Mucosa of gallbladder (tissue), 1 donor: Measurements from ENCODE around the gene DUSP12. TPM values are rescaled to one million over a fixed set of nuclear protein-coding genes. Genes with fewer than 3 reads are reported as not detected.
A peak's percentile ranks its signal among the peaks of the same experiment; 100 is the strongest.
"Not testable (repeated sequence)": the region's sequence is repeated elsewhere in the genome, so short reads cannot be mapped to it uniquely, and the experiment has no call there.

Source experiments
- DNase-seq: peaks from one replicate; pipeline ENCODE4 v3.0.0-alpha.2; 2020; ENCODE audit warnings: low spot score
- total RNA-seq: library from RNA; stranded (reverse); gene quantifications from one replicate; pipeline ENCODE4 v1.2.1, GENCODE V29; 2021
- donor health status: DM: no; HTN: no; CAD: no.

DUSP12 gene, protein sequence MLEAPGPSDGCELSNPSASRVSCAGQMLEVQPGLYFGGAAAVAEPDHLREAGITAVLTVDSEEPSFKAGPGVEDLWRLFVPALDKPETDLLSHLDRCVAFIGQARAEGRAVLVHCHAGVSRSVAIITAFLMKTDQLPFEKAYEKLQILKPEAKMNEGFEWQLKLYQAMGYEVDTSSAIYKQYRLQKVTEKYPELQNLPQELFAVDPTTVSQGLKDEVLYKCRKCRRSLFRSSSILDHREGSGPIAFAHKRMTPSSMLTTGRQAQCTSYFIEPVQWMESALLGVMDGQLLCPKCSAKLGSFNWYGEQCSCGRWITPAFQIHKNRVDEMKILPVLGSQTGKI
- 15.4 TPM for total RNA-seq

DNA sequence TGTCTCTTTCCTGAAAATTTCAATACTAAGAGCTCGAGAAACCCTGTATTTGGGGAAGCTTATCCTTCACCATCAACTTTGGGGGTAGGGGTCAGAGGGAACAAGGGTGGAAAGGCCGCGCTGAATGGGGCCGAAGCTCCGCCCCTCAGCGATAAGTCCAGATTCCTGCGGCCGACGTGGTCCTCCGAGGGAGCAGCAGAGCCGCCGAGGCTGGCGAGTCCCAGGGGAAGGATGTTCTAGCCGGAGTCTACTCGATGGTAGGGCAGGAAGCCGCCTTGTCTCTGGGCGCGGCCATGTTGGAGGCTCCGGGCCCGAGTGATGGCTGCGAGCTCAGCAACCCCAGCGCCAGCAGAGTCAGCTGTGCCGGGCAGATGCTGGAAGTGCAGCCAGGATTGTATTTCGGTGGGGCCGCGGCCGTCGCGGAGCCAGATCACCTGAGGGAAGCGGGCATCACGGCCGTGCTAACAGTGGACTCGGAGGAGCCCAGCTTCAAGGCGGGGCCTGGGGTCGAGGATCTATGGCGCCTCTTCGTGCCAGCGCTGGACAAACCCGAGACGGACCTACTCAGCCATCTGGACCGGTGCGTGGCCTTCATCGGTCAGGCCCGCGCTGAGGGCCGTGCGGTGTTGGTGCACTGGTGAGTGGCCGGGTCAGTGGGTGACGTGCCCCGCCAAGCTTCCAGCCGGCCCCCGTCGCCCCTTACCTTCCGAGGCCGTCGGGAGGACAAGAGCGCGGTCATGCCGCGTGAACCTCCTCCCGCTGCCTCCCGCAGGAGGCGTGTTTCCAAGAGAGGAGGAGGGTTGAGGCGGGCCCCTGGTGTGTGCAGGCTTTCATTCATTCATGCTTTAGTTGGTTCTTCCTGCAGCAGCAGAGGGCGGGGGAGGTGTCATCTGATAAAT, at the start of gene DUSP12:
TSS of gene DUSP12 (plus strand) at position 278 of the 899 bp plus-strand sequence. CDS start at position 294, 16 bp downstream.
- DNase-seq = peak; percentile 94

GRCh38 chr1:161702250-161702649, 47.3 kb upstream of the DUSP12 start:
- no peak for DNase-seq

- DNase-seq = no peak
Observed at GRCh38 chr1:161705537-161705936, 44.0 kb upstream of the DUSP12 start.

DNA sequence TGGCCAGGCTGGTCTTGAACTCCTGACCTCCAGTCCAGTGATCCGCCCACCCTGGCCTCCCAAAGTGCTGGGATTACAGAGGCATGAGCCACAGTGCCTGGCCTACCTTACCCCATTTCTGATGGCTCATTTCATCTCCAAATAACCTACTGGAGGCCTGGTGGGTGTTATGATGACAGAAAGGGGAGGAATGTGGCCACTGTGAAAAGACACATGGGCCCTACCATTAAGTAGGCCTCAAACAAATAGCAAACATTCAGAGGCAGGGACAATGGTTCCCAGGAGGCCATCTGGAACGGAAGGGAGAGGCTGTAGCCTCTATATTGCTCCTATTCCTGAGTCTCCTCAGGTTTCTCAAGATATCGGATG, 43.5 kb upstream of the DUSP12 start:
- no peak for DNase-seq

DNA sequence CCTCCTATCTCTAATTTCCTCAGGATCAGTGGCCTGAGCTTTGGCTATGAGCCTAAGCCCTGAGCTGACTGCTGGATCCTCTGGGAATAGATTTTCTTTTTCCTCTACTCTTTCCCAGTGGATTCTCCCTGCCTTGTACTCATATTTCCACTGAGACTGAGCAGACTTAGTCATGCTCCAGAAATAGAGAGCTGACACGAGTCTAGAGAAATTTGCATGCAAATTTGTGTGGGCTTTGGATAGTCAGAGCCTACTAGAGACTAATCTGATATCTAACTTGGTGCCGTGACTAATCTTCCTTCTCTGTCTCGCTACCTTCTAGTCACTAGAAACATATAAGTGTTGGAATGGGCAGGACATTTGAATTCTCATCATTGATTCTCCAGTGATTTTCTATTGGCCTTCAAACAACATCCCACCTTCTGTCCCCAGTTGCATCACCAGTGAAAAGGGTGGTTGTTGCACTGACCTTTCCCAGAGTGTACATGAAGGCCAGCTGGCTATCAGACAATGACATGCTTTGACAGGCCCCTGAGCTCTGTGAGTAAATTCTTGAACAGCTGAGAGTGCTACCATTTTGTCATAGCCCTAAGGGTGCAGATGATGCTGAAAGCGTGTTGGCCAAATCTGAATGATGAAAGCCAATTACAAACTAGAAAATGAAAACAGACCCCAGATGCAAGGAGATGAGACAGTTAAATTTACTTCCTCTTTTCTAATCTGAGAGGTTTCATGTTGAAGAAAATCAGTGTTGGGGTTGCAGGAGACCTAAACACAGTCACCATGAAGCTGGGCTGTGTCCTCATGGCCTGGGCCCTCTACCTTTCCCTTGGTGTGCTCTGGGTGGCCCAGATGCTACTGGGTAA, 42.9 kb upstream of the DUSP12 start, which contains the start of gene FCRLA:
TSS of gene FCRLA (plus strand) at position 748 of the 866 bp plus-strand sequence. CDS start at position 784, 36 bp downstream.
- DNase-seq = no peak

- DNase-seq = no peak
Observed at GRCh38 chr1:161707503-161707902, 42.1 kb upstream of the DUSP12 start.

DNA sequence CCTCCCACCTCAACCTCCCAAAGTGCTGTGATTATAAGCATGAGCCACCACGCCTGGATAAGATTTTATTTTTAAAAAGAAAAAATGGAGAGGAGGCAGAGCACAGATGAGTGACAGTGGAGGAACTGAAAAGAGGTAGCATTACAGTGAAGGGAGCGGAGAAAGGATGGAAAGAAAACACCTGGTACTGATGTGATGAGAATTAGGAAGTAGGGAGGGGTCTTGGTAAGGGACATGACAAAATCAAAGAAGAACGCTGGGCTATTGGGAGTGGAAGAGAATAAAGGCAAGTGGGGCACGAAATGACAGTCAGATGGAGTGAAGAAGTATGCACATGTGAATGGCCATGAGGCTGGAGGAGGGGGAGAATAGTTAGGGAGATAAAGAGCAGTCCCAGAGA, 40.2 kb upstream of the DUSP12 start:
- no peak for DNase-seq

- no peak for DNase-seq
Observed at GRCh38 chr1:161710560-161710959, 39.0 kb upstream of the DUSP12 start.

DNA sequence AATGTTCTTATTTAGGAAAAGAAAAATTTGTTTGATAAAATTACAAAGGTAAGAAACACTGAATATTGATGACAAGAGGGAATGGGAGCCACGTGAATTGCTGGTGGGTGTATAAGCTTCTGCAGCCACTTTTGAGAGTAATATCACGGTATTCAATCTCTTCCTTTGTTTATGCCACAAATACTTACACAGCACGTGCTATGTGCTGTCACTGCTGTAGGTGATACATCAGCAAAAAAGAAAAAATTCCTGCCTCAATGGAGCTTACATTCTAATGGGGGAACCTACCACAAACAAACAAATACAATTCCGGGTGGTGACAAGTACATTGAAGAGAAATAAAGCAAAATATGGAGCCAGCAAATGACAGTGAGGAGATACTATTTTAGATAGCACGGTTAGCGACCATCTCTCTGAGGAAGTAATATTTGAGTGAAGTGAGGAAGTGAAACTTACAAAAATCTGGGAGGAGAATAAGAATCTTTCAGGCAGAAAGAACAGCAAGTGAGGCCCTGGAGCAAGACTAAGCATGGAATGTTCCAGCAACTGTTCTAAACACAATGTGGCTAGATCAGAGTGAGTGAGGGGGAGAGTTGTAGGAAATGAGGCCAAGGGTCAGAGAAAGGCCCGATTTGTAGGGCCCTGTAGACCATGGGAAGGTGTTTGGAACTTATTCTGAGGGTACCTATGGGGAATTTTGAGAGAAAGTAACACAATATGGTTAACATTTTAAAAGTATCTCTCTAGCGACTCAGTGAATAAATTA, 30.8 kb upstream of the DUSP12 start:
- DNase-seq = no peak

- DNase-seq = no peak
Observed at GRCh38 chr1:161719325-161719611, 30.3 kb upstream of the DUSP12 start.

DNA sequence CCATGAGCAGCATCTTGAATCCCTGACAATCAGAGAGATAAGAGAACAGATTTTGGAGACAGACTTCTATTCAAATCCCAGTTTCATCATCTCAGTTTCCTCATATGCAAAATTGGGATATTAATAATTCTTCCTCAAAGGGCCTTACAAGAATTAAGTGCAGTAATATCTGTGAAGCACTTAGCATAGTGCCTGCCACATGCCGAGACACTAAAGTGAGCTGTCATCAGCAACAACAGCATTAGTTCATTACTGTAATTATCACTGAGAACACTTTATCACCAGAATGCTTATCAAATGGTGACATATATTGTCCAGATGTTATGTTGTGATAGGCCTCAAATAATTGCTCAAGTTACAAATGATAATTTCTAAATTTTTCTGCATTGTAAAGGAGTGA, 29.2 kb upstream of the DUSP12 start:
- no peak for DNase-seq

DNA sequence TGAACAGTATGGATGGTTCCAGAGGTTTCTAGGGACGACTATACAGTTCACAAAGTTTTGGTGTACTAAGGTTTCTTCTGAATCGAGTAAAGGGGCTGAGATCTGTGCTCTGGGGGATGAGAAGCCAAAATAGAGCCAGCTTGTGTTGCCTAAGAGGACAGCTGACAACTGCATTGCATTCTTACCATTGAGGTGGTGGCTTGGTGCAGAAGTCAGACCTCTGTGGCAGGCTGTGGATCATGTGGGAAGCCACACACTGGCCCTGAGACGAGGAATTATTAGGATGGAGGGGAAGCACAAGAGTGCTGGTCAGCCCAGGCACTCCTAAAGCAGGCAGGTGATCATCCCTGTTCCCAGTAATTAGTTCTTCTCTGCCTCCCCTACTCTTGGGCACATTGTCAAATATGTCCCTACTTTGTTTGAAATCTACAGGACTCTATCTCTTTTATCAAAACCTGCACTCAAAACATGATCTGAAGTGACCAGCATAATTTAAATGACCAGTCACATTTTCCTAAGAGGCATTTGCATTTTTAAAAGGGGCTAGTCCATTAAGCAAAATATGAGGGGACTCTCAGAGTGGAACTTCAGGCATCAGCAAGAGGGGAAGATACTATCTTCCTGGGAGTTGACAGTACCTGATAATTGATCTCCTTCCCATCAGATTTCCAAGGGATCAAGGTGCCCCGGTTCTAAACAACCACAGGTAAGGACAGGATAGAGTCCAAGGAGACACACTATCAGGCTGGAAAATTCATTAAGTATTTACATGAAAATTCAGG, 28.4 kb upstream of the DUSP12 start, which contains the start of gene FCRLB:
TSS of gene FCRLB (plus strand) at position 589 of the 782 bp plus-strand sequence. CDS start 1,129 bp downstream, outside the sequence.
- DNase-seq = no peak

- DNase-seq = no peak
Observed at GRCh38 chr1:161721738-161722343, 27.7 kb upstream of the DUSP12 start.

DNA sequence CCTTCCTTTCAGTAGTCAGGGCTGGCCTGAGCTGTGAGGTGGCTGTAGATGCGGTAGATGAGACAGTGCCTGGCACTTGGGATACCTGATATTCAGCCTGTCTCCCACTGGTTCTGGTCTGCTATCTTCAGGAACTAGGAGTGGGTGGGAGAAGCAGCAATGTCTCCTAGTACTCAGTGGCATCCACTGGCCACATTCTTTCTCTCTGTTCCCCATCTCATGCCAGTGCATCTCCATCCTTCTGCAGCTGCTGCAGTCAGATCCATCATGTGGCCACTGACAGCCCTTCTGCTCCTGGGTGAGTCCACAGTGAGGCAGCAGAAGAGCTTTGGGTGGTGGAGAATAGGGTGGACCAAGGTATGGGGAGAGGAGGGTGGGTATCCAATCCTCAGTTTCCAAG, 27.2 kb upstream of the DUSP12 start:
- DNase-seq = no peak

DNA sequence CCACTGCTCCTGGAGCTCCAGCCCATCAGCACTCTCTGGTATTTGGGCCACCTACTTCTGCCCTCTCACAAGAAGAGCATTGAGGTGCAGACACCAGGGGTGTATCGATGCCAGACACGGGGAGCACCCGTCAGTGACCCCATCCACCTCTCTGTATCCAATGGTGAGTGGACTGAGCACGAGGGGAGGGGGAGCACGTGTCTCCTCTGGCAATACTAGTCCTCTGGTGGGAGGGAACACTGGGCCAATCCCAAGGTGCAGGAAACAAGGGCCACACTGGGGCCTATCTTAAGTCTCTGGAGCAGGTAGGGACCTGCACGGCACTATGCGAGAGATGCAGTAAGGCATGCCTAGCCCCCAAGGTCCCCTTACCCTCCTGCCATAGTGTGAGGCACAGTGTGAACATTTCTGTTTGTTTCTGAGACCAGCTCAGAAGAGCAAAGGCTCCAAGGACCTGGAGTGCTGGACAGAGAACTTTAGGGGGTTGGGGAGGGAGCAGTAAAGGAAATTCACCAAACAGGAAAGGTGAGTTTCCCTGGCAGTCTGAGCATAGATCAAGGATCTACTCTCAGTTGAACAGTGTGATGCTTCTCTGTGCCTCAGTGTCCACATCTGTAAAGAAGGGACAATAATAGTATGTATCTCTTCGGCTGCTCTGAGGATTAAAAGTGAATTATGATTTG, 26.0 kb upstream of the DUSP12 start:
- no peak for DNase-seq

DNA sequence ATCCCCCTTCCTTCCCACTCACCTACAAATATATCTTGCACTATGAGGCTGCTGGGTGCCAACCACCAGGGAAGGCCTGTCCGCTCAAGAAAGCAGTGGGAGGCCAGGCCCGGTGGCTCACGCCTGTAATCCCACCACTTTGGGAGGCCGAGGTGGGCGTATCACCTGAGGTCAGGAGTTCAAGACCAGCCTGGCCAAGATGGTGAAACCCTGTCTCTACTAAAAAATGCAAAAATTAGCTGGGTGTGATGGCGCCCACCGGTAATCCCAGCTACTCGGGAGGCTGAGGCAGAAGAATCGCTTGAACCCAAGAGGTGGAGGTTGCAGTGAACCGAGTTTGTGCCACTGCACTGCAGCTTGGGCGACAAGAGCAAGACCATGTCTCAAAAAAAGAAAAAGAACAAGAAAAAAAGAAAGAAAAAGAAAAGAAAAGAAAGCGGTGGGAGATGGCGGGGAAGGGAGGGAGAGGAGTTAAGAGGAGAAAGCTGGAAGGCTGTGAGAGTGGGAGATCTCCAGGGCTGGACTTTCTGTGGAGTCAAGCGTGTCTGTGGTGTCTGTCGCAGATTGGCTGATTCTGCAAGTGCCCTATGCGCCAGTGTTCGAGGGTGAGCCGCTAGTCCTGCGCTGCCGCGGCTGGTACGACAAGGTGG, 24.2 kb upstream of the DUSP12 start:
- DNase-seq = not testable (repeated sequence)

GRCh38 chr1:161725908-161726472, 23.6 kb upstream of the DUSP12 start:
- DNase-seq = peak; percentile 13

DNA sequence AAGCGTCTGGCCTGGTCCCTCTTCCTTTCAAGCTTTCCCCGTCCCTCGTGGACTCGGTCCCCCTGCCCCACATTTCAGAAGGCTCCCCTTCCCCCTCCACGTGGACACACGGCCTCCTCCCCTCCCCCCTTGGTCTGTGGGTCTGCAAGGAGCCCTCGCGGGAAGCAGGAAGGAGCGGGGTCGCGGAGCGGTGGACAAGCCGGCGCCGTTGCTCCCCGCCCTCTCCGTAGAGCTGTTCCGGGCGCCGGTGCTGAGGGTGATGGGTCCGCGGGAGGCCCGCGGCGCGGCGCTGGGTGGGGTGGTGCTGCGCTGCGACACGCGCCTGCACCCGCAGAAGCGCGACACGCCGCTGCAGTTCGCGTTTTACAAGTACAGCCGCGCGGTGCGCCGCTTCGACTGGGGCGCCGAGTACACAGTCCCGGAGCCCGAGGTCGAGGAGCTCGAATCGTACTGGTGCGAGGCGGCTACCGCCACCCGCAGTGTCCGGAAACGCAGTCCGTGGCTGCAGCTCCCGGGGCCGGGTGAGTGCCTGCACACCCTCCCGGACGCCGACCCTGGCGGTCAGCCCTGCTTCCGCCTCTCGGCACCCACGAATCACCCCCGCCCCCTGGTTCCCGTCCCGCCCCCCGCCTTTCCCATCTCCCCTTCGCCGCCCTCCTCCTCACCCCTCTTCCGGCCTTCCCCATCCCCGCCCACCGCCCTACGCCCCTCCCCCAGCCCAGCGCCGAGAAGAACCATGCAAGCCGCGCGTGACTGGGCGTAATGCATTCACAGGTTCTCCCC, 22.9 kb upstream of the DUSP12 start:
- peak; percentile 79 for DNase-seq
